ENCODE measurements around the gene SH2B2.
"Not testable (repeated sequence)": the region's sequence is repeated elsewhere in the genome, so short reads cannot be mapped to it uniquely, and the experiment has no call there.

The SH2B2 gene

GRCh38 chr7:102294589-102294988 lies 7.9 kb downstream of the SH2B2 start:
- no peak for FAIRE-seq
- DNase-seq (ENCODE audit: insufficient read length, low spot score) = no peak
- TF ChIP-seq CTCF (IDR thresholded peaks at IDR 0.05; ENCODE audit: insufficient read depth, missing control alignments) = no peak

- FAIRE-seq (no peak), DNase-seq (ENCODE audit: insufficient read length, low spot score) (no peak)
- TF ChIP-seq CTCF (IDR thresholded peaks at IDR 0.05; ENCODE audit: insufficient read depth, missing control alignments) = no peak
These were observed 8.9 kb downstream of the SH2B2 start for GRCh38 chr7:102295346-102296178.

GRCh38 chr7:102296179-102296438 lies 9.4 kb downstream of the SH2B2 start:
- no peak for TF ChIP-seq CTCF (IDR thresholded peaks at IDR 0.05; ENCODE audit: insufficient read depth, missing control alignments)
- no peak for DNase-seq (ENCODE audit: insufficient read length, low spot score)
- no peak for FAIRE-seq

- no peak for TF ChIP-seq CTCF (IDR thresholded peaks at IDR 0.05; ENCODE audit: insufficient read depth, missing control alignments)
- no peak for DNase-seq (ENCODE audit: insufficient read length, low spot score)
- no peak for FAIRE-seq
These were observed 9.8 kb downstream of the SH2B2 start for GRCh38 chr7:102296514-102296913.

GRCh38 chr7:102297487-102298218 lies 11.0 kb downstream of the SH2B2 start:
- no peak for TF ChIP-seq CTCF (IDR thresholded peaks at IDR 0.05; ENCODE audit: insufficient read depth, missing control alignments)
- no peak for FAIRE-seq
- DNase-seq (ENCODE audit: insufficient read length, low spot score) = no peak

- DNase-seq (ENCODE audit: insufficient read length, low spot score) (no peak), FAIRE-seq (no peak)
- TF ChIP-seq CTCF (IDR thresholded peaks at IDR 0.05; ENCODE audit: insufficient read depth, missing control alignments) = no peak
These were observed 14.1 kb downstream of the SH2B2 start for GRCh38 chr7:102300643-102301221.

GRCh38 chr7:102301367-102301766 lies 14.7 kb downstream of the SH2B2 start:
- FAIRE-seq = not testable (repeated sequence)

More at GRCh38 chr7:102301367-102301766, 14.7 kb downstream of the SH2B2 start:
- DNase-seq (ENCODE audit: insufficient read length, low spot score) = not testable (repeated sequence)
